ENCODE data around the gene ADAMTSL1. TPM values are rescaled to one million over a fixed set of nuclear protein-coding genes. Genes with fewer than 3 reads are reported as not detected.

Gene ADAMTSL1
- total RNA-seq, 1 experiment from 2014 or later, result not detected

DNA sequence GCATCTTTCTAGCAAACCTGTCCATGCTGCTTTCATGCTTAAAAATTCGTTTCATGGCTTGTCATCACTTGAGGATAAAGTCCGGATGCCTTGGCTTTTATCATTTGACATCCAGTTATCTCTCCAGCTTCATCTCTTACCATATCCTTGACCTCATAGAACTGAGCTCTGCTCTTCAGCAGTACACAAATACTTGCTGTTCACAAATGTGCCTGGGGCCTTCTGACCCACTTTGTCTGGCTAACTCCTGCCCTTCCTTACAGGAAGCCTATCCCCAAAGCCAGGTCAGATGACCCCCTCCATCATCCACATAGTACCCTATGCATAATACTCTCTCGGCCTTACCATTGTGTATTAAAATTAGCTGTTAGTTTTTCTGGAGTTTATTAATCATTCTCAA lies 310.0 kb downstream of the ADAMTSL1 start:
- no peaks in the 10 kb centered on the region for H3K27me3 ChIP-seq (ENCODE audit: control insufficient read depth, insufficient read depth, low read length)
- H3K9me3 ChIP-seq (ENCODE audit: control insufficient read depth, insufficient read depth, low read depth, low read length), result no peaks in the 10 kb centered on the region
- TF ChIP-seq POLR2AphosphoS5 (IDR thresholded peaks at IDR 0.05; ENCODE audit: low read depth, low read length) (no peak), SIN3A (IDR thresholded peaks at IDR 0.05; ENCODE audit: borderline replicate concordance, insufficient read depth, low read depth, low read length) (no peak), TCF7L2 (IDR thresholded peaks at IDR 0.05; ENCODE audit: low read depth, low read length) (no peak)
- TF ChIP-seq, protein P1, sequence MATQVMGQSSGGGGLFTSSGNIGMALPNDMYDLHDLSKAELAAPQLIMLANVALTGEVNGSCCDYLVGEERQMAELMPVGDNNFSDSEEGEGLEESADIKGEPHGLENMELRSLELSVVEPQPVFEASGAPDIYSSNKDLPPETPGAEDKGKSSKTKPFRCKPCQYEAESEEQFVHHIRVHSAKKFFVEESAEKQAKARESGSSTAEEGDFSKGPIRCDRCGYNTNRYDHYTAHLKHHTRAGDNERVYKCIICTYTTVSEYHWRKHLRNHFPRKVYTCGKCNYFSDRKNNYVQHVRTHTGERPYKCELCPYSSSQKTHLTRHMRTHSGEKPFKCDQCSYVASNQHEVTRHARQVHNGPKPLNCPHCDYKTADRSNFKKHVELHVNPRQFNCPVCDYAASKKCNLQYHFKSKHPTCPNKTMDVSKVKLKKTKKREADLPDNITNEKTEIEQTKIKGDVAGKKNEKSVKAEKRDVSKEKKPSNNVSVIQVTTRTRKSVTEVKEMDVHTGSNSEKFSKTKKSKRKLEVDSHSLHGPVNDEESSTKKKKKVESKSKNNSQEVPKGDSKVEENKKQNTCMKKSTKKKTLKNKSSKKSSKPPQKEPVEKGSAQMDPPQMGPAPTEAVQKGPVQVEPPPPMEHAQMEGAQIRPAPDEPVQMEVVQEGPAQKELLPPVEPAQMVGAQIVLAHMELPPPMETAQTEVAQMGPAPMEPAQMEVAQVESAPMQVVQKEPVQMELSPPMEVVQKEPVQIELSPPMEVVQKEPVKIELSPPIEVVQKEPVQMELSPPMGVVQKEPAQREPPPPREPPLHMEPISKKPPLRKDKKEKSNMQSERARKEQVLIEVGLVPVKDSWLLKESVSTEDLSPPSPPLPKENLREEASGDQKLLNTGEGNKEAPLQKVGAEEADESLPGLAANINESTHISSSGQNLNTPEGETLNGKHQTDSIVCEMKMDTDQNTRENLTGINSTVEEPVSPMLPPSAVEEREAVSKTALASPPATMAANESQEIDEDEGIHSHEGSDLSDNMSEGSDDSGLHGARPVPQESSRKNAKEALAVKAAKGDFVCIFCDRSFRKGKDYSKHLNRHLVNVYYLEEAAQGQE (IDR thresholded peaks at IDR 0.05; ENCODE audit: insufficient read depth in 1 of 2, low read depth in 2 of 2, low read length in 1 of 2), result no peak
- TF ChIP-seq, protein P2, sequence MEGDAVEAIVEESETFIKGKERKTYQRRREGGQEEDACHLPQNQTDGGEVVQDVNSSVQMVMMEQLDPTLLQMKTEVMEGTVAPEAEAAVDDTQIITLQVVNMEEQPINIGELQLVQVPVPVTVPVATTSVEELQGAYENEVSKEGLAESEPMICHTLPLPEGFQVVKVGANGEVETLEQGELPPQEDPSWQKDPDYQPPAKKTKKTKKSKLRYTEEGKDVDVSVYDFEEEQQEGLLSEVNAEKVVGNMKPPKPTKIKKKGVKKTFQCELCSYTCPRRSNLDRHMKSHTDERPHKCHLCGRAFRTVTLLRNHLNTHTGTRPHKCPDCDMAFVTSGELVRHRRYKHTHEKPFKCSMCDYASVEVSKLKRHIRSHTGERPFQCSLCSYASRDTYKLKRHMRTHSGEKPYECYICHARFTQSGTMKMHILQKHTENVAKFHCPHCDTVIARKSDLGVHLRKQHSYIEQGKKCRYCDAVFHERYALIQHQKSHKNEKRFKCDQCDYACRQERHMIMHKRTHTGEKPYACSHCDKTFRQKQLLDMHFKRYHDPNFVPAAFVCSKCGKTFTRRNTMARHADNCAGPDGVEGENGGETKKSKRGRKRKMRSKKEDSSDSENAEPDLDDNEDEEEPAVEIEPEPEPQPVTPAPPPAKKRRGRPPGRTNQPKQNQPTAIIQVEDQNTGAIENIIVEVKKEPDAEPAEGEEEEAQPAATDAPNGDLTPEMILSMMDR (IDR thresholded peaks at IDR 0.05), result no peak
- no peak for DNase-seq (ENCODE audit: low read depth, low spot score)
- no peaks in the 10 kb centered on the region for H3K4me1 ChIP-seq (ENCODE audit: control insufficient read depth, insufficient read depth, low read length)
- no TSS peak for BruUV-seq (replicated peaks)
- CTCF ChIA-PET, result no interaction called here
- in situ Hi-C loops (cut with HindIII; ENCODE audit: low pct_unique_long_range_greater_than_20kb, low sequenced_read_pairs), result no loop called here
- no peak overlapping the region for H3K4me3 ChIP-seq (ENCODE audit: low read depth in 2 of 2, low read length in 2 of 2)
- intact Hi-C loops (cut with micrococcal nuclease; ENCODE audit: unreplicated experiment), result no loop called here
- no peaks in the 10 kb centered on the region for H3K36me3 ChIP-seq (ENCODE audit: control insufficient read depth, insufficient read depth, low read length)
- no peak for ATAC-seq
- no peak overlapping the region for H3K27ac ChIP-seq (ENCODE audit: low read length)
- POLR2A ChIA-PET, result no interaction called here

DNA sequence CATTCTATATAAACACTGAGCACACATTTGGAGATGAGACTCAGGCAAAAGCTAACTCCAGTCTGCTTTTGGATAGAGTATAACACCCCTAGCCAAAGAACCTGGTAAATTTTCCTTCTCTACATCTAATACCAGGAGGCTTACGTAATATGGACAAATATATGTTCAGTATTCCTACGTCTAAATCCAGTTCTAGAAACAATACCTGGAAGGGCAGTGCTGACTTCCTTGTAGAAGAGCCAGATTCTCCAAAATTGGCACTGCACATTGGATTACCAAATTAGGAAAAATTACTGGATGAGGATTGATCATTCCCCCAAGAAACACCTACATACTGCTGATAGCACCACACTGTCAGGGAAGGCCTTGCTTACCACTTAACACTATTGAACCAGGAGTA lies 311.7 kb downstream of the ADAMTSL1 start:
- in situ Hi-C loops (cut with HindIII; ENCODE audit: low pct_unique_long_range_greater_than_20kb, low sequenced_read_pairs) (no loop called here), intact Hi-C loops (cut with micrococcal nuclease; ENCODE audit: unreplicated experiment) (no loop called here)
- ATAC-seq, result no peak
- ChIA-PET CTCF (no interaction called here), POLR2A (no interaction called here)
- TF ChIP-seq TCF7L2 (IDR thresholded peaks at IDR 0.05; ENCODE audit: low read depth, low read length) (no peak), SIN3A (IDR thresholded peaks at IDR 0.05; ENCODE audit: borderline replicate concordance, insufficient read depth, low read depth, low read length) (no peak), POLR2AphosphoS5 (IDR thresholded peaks at IDR 0.05; ENCODE audit: low read depth, low read length) (no peak)
- TF ChIP-seq, protein P2 (IDR thresholded peaks at IDR 0.05), result no peak
- TF ChIP-seq, protein P1 (IDR thresholded peaks at IDR 0.05; ENCODE audit: insufficient read depth in 1 of 2, low read depth in 2 of 2, low read length in 1 of 2), result no peak
- Histone ChIP-seq H3K4me3 (ENCODE audit: low read depth in 2 of 2, low read length in 2 of 2) (no peak overlapping the region), H3K27me3 (ENCODE audit: control insufficient read depth, insufficient read depth, low read length) (no peaks in the 10 kb centered on the region), H3K27ac (ENCODE audit: low read length) (no peak overlapping the region), H3K9me3 (ENCODE audit: control insufficient read depth, insufficient read depth, low read depth, low read length) (no peaks in the 10 kb centered on the region), H3K4me1 (ENCODE audit: control insufficient read depth, insufficient read depth, low read length) (no peaks in the 10 kb centered on the region), H3K36me3 (ENCODE audit: control insufficient read depth, insufficient read depth, low read length) (no peaks in the 10 kb centered on the region)
- DNase-seq (ENCODE audit: low read depth, low spot score), result no peak
- no TSS peak for BruUV-seq (replicated peaks)

Measured in Panc1 (cell line).